ENCODE results near the gene DAP. TPM values are rescaled to one million over a fixed set of nuclear protein-coding genes. Genes with fewer than 3 reads are reported as not detected.

DAP gene
- polyA plus RNA-seq (2012; ENCODE audit: insufficient read depth, insufficient read length, low read depth) = 61.0 TPM

DNA sequence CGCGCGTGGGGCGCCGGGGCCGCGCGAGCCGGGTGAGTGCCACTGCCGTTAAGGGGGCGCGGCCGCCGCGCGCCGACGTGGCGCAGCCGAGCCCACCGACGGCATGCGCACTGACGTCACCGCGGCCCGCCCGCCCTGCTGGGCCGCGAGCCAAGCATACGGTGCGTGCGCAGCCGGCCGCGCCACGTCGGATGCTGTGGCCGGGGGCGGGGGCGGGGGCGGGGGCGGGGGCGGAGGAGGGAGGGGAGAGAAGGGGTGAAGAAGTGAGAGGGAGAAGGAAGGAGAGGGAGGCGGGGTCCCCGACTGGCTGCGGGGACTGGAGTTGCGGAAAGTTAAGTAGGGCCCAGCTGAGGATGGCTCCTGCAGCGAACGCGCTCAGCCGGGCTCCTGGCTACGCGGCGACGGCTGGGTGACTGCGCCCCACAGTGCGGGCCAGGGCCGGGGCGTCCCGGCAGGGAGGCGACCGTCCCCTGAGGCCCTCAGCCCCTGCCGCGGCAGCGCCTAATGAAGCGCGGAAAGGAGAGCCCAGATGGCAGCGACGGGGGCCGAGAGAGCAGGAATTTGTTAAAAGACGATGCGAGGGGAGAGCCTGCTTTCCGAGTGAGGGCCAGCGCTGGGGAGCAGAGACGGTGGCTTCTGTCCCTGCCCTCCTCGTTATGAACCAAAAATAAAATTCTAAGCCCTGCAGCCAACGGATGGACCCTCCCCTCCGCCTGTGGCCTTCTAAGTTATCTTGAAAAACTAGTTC lies at the start of gene DAP:
Gene DAP (minus strand): TSS at position 50 of the 748 bp plus-strand sequence. CDS start 166 bp downstream, outside the sequence.
- DNase-seq = peak; percentile 90
- H3K4me3 ChIP-seq (ENCODE audit: low read depth, low read length) = peak within 1 kb of the TSS; percentile 87
- no peaks in the 10 kb centered on the region for H3K9me3 ChIP-seq
- peaks cover 3% of the 10 kb centered on the region; the same call in 1 of the 2 replicates for H3K4me1 ChIP-seq
- no peaks in the 10 kb centered on the region for H3K27me3 ChIP-seq
- H3K36me3 ChIP-seq = no peaks in the 10 kb centered on the region
- TF ChIP-seq, protein P1, sequence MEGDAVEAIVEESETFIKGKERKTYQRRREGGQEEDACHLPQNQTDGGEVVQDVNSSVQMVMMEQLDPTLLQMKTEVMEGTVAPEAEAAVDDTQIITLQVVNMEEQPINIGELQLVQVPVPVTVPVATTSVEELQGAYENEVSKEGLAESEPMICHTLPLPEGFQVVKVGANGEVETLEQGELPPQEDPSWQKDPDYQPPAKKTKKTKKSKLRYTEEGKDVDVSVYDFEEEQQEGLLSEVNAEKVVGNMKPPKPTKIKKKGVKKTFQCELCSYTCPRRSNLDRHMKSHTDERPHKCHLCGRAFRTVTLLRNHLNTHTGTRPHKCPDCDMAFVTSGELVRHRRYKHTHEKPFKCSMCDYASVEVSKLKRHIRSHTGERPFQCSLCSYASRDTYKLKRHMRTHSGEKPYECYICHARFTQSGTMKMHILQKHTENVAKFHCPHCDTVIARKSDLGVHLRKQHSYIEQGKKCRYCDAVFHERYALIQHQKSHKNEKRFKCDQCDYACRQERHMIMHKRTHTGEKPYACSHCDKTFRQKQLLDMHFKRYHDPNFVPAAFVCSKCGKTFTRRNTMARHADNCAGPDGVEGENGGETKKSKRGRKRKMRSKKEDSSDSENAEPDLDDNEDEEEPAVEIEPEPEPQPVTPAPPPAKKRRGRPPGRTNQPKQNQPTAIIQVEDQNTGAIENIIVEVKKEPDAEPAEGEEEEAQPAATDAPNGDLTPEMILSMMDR (IDR thresholded peaks at IDR 0.05; ENCODE audit: low read depth, low read length) = no peak

DNA sequence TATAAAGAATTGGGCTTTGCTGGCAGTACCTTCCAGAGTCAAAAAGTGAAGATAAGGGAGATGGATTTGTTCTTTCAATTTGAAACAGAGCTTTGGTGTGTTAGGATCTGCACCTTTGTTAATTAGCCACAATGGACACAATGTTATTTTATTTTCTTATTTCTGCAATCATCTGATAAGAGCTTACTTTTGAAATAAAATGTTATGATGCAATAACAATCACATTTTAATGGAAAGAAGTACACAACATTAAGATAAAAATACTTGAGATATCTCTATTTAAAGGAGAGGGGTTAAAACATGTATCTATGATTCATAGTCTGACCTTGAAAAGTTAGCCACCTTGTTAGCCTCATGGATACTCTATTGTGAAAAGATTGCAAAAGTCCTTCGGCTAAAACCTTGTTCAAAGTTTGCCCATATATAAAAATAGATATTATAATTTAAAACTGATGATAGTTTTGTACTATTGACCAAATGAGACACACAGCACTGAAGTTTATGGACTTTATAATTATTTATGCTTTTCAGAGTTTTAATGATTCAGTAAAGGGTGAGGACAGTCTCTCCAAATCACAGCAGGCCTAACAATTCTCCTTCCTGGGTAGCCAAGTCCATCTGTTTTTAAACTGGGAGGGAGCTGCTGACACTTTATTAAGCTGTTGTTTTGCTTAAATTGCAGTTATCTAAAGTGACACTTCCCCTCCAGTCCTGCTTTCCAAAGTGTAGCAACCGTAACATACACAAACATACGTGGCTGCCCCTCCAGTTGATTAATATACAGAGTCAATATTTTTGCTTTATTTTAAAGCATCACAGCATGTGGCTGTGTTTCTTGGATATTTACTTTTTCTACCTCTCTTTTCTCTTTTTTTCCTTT lies 47.6 kb upstream of the DAP start:
- H3K36me3 ChIP-seq = no peaks in the 10 kb centered on the region
- H3K4me1 ChIP-seq = no peaks in the 10 kb centered on the region
- no peaks in the 10 kb centered on the region for H3K27me3 ChIP-seq
- DNase-seq = no peak
- TF ChIP-seq, protein P1 (IDR thresholded peaks at IDR 0.05; ENCODE audit: low read depth, low read length) = no peak
- no peaks in the 10 kb centered on the region for H3K9me3 ChIP-seq
- H3K4me3 ChIP-seq (ENCODE audit: low read depth, low read length) = no peak overlapping the region

GRCh38 chr5:10801931-10802666 lies 41.1 kb upstream of the DAP start:
- Histone ChIP-seq H3K4me1 (no peaks in the 10 kb centered on the region), H3K27me3 (peaks cover 8% of the 10 kb centered on the region; the same call in 1 of the 2 replicates), H3K9me3 (no peaks in the 10 kb centered on the region), H3K36me3 (no peaks in the 10 kb centered on the region), H3K4me3 (ENCODE audit: low read depth, low read length) (no peak overlapping the region)
- TF ChIP-seq, protein P1 (IDR thresholded peaks at IDR 0.05; ENCODE audit: low read depth, low read length) = no peak
- no peak for DNase-seq

DNA sequence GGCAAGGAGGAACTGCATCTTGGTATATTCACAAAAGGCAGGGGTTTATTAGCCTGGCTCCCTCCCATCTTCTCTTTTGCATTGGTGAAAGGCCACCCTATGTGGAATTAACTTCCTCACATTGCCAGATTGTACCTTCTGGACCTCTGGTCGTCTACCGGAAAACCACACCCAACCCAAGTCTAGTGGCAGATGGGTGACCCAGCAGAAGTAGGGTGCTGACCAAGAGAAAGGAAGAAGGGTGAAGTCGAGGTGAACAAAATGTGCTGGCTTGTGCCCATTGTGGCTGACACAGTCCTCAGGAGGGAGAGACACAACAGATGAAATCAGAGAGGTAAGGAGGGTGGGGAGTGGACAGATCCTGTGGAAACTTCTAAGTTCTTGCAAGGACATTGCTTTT lies 39.8 kb upstream of the DAP start:
- TF ChIP-seq, protein P1 (IDR thresholded peaks at IDR 0.05; ENCODE audit: low read depth, low read length) = no peak
- no peaks in the 10 kb centered on the region for H3K9me3 ChIP-seq
- no peak overlapping the region for H3K4me3 ChIP-seq (ENCODE audit: low read depth, low read length)
- H3K27me3 ChIP-seq = peaks cover 9% of the 10 kb centered on the region; the same call in 1 of the 2 replicates
- H3K36me3 ChIP-seq = no peaks in the 10 kb centered on the region
- H3K4me1 ChIP-seq = no peaks in the 10 kb centered on the region
- DNase-seq = no peak

- DNase-seq = no peak
- TF ChIP-seq, protein P1 (IDR thresholded peaks at IDR 0.05; ENCODE audit: low read depth, low read length) = no peak
- H3K36me3 ChIP-seq = no peaks in the 10 kb centered on the region
- H3K4me1 ChIP-seq = no peaks in the 10 kb centered on the region
- no peak overlapping the region for H3K4me3 ChIP-seq (ENCODE audit: low read depth, low read length)
- no peaks in the 10 kb centered on the region for H3K9me3 ChIP-seq
- peaks cover 11% of the 10 kb centered on the region; the same call in 1 of the 2 replicates for H3K27me3 ChIP-seq
Observed at GRCh38 chr5:10797261-10797660, 36.2 kb upstream of the DAP start.

Data from BE2C (cell line).